Measurements from ENCODE around the gene AQP7.
"Not testable (repeated sequence)": the region's sequence is repeated elsewhere in the genome, so short reads cannot be mapped to it uniquely, and the experiment has no call there.

AQP7 gene

DNA sequence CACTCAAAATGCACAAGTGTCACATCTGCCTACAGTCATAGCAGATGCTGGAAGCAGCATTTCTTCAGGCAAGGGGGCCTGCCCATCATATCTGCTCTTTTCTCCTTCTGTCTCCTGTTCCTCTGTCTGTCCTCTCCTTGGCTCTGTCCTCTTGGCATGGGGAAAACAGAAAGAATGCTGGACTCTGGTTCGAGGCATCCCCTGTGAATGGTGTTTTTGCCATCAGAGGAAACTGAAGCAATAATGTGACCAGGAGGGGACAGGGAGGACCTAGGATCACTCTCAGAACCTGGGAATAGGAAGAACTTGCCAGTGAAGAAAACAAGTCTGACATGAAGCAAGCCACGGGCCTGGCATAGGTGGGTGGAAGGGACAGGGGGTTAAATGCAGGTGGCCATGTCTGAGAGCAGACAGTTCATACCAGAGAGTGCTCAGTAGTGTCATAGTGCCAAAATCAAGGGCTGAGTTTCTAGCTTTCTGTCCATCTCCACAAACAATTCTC, 35.3 kb downstream of the AQP7 start:
- DNase-seq: no peak

- DNase-seq: not testable (repeated sequence)
Observed at GRCh38 chr9:33364814-33365213, 37.6 kb downstream of the AQP7 start.

- no peak for DNase-seq
Observed at GRCh38 chr9:33364127-33364526, 38.2 kb downstream of the AQP7 start.

- DNase-seq: not testable (repeated sequence)
Observed at GRCh38 chr9:33358641-33359040, 43.7 kb downstream of the AQP7 start.

DNA sequence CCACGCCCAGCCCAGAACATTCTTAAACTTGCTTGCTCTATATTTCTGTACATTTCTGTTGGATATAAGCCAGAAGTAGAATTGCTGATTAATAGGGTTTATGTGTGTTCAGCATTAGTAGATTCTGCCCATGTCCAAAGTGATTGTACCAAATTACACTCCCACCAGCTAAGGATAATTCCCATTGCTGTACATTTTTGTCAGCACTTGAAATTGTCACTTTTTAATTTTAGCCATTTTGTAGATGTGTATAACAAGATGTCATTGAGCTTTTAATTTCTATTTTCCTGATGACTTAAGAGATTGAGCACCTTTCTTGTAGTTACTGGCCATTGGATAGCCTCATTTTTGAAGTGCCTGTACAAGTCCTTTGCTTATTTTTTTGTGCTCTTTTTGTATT, 46.4 kb downstream of the AQP7 start:
- no peak for DNase-seq

DNA sequence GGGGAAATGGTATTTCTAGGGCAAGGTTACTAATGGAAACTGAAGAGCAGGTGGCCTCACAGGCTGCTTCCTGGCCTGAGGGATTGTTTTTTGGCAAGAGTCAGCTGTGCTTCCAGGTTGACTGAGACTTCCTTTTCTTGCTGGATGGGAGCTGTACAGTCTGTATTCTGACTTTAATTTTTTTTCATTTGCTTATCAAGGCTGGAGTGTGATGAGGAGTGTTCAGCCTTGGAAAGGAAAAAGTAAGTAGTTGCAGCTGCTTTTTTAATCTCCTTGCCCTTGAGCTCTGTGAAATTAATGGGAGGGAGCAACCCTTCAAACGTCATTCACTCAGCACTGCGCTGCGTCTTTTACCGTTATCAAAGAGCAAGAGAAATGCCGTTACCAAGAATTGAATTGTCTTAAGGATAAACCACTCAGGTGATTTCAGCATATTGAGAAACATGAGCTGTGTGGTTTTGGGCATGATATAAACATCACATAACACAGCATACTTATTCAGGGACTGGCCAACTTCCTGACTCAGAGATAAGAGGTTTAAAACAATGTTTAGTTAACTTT, 47.6 kb downstream of the AQP7 start:
- DNase-seq: no peak

DNA sequence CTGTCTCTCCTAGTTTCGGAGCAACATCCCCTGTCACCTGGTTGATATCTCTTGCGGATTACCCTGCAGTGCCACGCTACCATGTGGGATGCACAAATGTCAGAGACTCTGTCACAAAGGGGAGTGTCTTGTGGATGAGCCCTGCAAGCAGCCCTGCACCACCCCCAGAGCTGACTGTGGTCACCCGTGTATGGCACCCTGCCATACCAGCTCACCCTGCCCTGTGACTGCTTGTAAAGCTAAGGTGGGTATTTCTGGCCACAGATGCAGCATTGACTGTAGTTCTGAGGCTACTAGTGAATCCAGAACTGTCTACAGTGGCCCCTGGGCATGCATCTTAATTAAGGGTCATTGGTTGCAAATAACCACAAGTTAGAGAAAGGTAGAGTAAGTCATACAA, 50.8 kb downstream of the AQP7 start:
- DNase-seq: no peak

DNA sequence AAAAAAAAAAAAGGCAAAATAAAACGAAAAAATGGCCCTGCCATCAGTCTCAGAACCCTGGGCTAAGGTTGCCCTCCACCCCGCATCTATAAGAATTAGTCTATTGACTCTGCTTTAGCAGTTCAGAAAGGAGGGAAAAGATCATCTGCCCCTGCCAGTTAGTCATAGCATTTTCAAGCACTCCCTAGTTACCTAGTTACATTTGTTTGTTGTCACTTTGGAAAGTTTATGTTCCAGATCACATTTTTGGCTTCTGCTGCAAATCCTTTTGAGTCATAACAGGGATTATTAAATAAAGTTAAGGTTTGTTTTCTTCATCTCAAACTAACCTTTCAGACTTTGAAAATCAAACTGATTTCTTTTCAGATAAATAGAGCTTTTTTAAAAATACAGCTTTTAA, 52.1 kb downstream of the AQP7 start:
- no peak for DNase-seq

- no peak for DNase-seq
Observed at GRCh38 chr9:33349743-33350142, 52.6 kb downstream of the AQP7 start.

DNA sequence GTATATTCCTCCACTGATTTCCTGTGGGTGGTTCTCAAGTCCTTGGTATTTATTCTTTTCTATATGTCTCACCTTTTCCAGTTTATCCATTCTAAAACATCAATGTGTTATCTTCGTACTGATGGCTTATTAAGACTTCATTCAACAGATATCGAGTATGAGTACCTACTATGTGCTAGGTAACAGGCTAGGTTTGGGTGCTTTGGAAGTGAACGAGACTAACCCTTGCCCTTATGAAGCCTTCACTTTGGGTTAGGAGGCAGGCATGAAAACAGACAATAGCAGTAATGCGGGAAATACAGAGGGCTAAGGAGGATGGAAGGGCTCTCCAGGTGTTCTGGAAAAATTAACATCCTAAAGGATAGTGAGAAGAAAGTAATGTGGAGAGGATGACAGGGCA, 53.4 kb downstream of the AQP7 start:
- DNase-seq: no peak

- DNase-seq: no peak
Observed at GRCh38 chr9:33346564-33346963, 55.8 kb downstream of the AQP7 start.

DNA sequence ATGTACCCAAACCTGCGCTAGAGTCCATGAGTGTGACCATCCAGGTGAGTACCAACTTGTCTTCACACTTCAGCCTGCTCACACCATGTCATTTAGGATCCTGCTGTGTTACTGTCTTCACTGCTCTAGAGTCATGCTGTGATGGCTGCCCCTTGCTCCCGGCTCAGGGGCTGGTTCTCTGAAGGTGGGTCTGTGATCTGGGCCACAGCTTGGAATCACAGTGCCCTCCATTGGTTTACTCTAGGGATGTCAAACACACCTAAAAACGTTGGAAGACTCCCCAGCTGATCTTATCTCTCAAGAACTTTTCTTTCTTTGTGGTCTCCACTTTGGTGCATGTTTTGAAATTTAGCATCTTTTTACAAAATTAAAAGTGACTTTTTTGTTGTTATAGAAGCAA, 58.2 kb downstream of the AQP7 start:
- no peak for DNase-seq

DNA sequence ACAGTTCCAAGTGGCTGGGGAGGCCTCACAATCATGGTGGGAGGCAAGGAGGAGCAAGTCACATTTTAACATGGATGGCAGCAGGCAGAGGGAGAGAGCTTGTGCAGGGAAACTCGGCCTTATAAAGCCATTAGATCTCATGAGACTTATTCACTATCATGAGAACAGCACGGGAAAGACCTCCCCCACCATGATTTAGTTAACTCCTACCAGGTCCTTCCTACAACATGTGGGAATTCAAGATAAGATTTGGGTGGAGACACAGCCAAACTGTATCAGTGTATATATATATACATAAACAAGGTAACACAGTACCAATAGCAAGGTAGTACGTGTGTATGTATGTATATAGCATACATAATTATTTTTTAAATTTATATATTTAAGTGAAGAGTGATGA, 61.2 kb downstream of the AQP7 start:
- DNase-seq: no peak

GRCh38 chr9:33340186-33340585, 62.2 kb downstream of the AQP7 start:
- no peak for DNase-seq

Data from DMS 273 treated with DMSO at 0.1 percent for 48 hours (cell line).